Breast epithelium (tissue), 4 donors: ENCODE measurements around the gene SERINC2. TPM values are rescaled to one million over a fixed set of nuclear protein-coding genes. Genes with fewer than 3 reads are reported as not detected.
"Not testable (repeated sequence)": the region's sequence is repeated elsewhere in the genome, so short reads cannot be mapped to it uniquely, and the experiment has no call there.

Experiments
- DNase-seq, 2 donors: peaks; one replicate each; pipeline ENCODE4 v3.0.0-alpha.2; 2019; ENCODE audit warnings: low spot score in 2 of 2
- H3K27ac ChIP-seq, 2 donors: fragments of 200-600 bp; sonication (generic) in 1 of 2; one replicate each; pipeline ENCODE4 v1.5.1; 2016 to 2019; ENCODE audit warnings: mild to moderate bottlenecking in 1 of 2
- H3K27me3 ChIP-seq, 2 donors: fragments of 200-600 bp; sonication (generic) in 1 of 2; one replicate each; pipeline versions ENCODE4 v1.5.1 to v1.6.0; 2017 to 2019; ENCODE audit warnings: control low read depth in 1 of 2, mild to moderate bottlenecking in 1 of 2
- H3K36me3 ChIP-seq: fragments of 200-600 bp; one replicate; pipeline ENCODE4 v1.5.1; 2019
- H3K4me1 ChIP-seq, 2 donors: fragments of 200-600 bp; sonication (generic); one replicate each; pipeline ENCODE4 v1.5.1; 2016 to 2019; ENCODE audit warnings: control low read depth in 1 of 2
- H3K4me3 ChIP-seq, 3 donors: fragments of 200-600 bp; sonication (generic); 1 replicate in 2 of 3; 2 replicates in 1 of 3; pipeline ENCODE4 v1.5.1; 2016 to 2019; ENCODE audit warnings: mild to moderate bottlenecking in 3 of 3, moderate library complexity in 2 of 3
- H3K9me3 ChIP-seq, 2 donors: fragments of 200-600 bp; sonication (generic) in 1 of 2; one replicate each; pipeline ENCODE4 v1.5.1; 2016 to 2019; ENCODE audit warnings: control low read depth in 1 of 2
- POLR2A ChIP-seq: fragments of 450-650 bp; IDR thresholded peaks from one replicate; pipeline ENCODE4 v1.6.1; 2016; ENCODE audit warnings: antibody characterized with exemption, mild to moderate bottlenecking, moderate library complexity
- POLR2AphosphoS5 ChIP-seq, 3 donors: sonication (generic); formaldehyde crosslinking; IDR thresholded peaks; one replicate each; pipeline ENCODE4 v1.6.1; 2017; ENCODE audit warnings: antibody characterized with exemption in 3 of 3
- intact Hi-C: fragments of 100-400 bp; cut with DNase I; formaldehyde crosslinking; loops from one replicate; pipeline ENCODE4 v1.15.1; 2023; ENCODE audit warnings: low total_unique reads
- total RNA-seq, 3 donors: library from RNA; depleted of rRNA; stranded (reverse); fragments of >200 nt; gene quantifications; one replicate each; pipeline ENCODE4 v1.1.0, GENCODE V29; 2016
- TF ChIP-seq, protein P1 (sequence below), 3 donors: fragments of 450-650 bp; IDR thresholded peaks; one replicate each; pipeline ENCODE4 v1.5.1; 2016 to 2017; ENCODE audit warnings: antibody characterized with exemption in 3 of 3, mild to moderate bottlenecking in 3 of 3, moderate library complexity in 3 of 3

SERINC2 gene
- total RNA-seq, 3 donors from 2014 or later, result 10.4 to 50.6 (median 30.5) TPM

DNA sequence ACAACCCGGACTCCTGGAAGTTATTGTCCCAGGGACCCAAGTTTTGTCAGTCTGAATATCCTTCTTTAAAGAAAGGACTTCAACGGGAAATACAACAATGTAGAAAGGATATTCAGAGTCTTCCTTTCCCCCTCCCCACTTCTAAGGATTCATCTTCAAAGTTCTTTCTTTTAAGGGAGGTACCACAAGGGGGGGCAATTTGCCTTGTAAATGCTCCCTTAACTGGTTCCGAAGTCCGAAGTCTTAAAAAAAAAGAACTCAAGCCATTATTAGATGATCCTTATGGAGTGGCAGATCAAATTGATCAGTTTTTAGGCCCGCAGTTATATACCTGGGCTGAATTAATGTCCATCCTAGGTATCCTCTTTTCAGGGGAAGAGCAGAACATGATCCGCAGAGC is 47.0 kb downstream of the SERINC2 start:
- H3K9me3 ChIP-seq, result peaks cover 24 to 33% of the 10 kb centered on the region in 2 donors

DNA sequence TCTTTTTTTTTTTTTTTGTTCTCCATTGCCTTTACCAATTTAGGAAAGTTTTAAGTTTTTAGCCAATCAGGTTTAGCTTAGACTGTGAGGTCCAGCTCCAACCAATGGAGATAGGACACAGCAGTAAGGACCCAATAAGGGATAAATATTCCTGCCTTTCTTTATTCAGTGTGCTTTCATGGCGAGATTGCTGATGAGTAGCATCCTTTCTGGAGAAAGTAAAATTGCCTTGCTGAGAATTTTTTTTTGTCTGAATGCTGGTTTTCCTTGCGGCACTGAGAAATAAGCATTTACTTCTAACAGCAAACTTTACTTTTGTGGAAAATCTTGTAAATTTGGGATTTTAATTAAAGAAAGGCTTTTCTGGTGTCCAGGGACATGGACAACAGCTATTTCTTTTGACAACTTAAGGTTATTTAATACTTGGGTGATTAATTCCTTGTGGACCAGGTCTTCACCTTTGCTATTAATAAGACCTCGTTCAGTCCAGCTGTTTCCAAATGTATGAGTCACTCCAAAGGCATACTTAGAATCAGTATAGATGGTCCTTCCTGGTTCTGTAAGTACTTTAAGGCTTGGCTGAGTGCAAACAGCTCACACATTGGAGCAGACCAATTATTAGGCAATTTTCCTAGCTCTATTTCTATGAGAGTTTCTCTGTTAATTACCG is 54.1 kb downstream of the SERINC2 start:
- Histone ChIP-seq H3K9me3 (peaks cover 0 to 24% of the 10 kb centered on the region in 2 donors), H3K4me3 (no peak overlapping the region), H3K4me1 (no peaks in the 10 kb centered on the region), H3K27ac (no peak overlapping the region), H3K36me3 (no peaks in the 10 kb centered on the region), H3K27me3 (no peaks in the 10 kb centered on the region)
- intact Hi-C loops, result no loop called here
- TF ChIP-seq POLR2AphosphoS5 (IDR thresholded peaks at IDR 0.05) (no peak), POLR2A (no peak)
- TF ChIP-seq, protein P1, sequence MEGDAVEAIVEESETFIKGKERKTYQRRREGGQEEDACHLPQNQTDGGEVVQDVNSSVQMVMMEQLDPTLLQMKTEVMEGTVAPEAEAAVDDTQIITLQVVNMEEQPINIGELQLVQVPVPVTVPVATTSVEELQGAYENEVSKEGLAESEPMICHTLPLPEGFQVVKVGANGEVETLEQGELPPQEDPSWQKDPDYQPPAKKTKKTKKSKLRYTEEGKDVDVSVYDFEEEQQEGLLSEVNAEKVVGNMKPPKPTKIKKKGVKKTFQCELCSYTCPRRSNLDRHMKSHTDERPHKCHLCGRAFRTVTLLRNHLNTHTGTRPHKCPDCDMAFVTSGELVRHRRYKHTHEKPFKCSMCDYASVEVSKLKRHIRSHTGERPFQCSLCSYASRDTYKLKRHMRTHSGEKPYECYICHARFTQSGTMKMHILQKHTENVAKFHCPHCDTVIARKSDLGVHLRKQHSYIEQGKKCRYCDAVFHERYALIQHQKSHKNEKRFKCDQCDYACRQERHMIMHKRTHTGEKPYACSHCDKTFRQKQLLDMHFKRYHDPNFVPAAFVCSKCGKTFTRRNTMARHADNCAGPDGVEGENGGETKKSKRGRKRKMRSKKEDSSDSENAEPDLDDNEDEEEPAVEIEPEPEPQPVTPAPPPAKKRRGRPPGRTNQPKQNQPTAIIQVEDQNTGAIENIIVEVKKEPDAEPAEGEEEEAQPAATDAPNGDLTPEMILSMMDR (IDR thresholded peaks at IDR 0.05), result no peak
- no peak for DNase-seq

More for the DNA sequence above, 47.0 kb downstream of the SERINC2 start:
- Histone ChIP-seq H3K27me3 (no peaks in the 10 kb centered on the region), H3K36me3 (no peaks in the 10 kb centered on the region), H3K4me1 (no peaks in the 10 kb centered on the region), H3K4me3 (no peak overlapping the region), H3K27ac (no peak overlapping the region)
- DNase-seq, result no peak
- no peak for TF ChIP-seq POLR2A
- no peak for TF ChIP-seq POLR2AphosphoS5 (IDR thresholded peaks at IDR 0.05)
- TF ChIP-seq, protein P1 (IDR thresholded peaks at IDR 0.05), result peak in 2 of 3 donors; percentile 15 to 16
- intact Hi-C loops, result no loop called here

DNA sequence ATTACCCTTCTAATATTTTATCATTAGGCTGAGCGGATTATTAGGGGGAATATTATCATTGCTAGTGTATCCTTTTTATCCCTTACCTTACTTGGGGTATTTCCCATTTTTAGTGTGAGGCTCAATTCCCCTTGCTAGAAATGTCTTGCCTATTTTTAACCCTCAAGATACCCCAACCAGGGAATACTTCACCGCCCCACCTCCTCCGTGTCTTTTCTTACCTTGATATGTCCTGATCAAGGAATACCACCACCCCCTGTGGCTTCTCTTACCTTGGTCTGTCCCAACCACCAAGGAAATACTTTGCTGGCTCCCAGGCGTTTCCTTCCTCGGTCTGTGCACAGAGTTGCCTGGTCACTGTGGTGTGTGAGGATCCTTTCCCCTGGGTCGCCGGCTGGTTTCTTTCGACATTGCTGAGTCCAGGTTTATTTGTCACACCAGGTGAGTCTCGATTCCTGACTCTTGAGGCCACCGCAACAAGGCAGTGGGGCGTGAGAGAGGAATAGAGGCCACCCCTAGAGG is 57.8 kb downstream of the SERINC2 start:
- Histone ChIP-seq H3K4me3 (no peak overlapping the region), H3K27ac (peak overlapping the region; percentile 52 to 78), H3K9me3 (peaks cover 0 to 24% of the 10 kb centered on the region in 2 donors), H3K27me3 (no peaks in the 10 kb centered on the region), H3K36me3 (no peaks in the 10 kb centered on the region), H3K4me1 (no peaks in the 10 kb centered on the region)
- no peak for TF ChIP-seq POLR2A
- TF ChIP-seq, protein P1 (IDR thresholded peaks at IDR 0.05), result no peak
- intact Hi-C loops, result no loop called here
- DNase-seq, result no peak

DNA sequence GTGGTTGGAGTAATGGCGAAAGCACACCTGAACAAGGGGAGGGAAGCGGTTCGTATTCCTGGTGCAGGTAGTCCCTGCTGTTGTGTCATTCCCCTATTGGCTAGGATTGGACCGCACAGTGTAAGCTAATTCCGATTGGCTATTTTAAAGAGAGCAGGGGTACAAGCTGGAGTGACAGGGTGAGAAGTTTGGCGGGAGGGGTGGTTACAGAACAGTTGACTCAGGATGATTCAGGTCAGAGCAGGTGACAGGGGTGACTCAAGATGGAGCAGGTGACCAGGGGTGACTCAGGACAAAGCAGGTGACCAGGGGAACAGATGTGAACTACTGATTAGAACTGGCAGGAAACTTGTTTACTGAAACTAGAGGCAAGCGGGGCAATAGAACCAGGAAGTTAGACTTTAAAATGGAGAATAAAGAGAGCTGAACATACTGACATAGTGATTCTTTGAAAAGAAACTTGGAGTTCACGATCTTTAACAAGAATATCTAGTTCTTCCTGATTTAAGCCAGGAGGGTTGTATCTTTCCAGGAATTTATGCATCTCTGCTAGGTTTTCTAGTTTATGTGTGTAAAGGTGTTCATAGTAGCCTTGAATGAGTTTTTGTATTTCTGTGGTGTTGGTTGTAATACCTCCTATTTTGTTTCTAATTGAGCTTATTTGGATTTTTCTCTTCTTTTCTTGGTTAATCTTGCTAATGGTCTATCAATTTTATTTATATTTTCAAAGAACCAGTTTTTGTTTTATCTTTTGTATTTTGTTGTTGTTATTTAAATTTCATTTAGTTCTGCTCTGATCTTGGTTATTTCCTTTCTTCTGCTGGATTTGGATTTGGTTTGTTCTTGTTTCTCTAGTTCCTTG is 58.7 kb downstream of the SERINC2 start:
- H3K4me3 ChIP-seq, H3K4me1 ChIP-seq, H3K27me3 ChIP-seq, intact Hi-C loops, H3K36me3 ChIP-seq: not testable (repeated sequence)
- DNase-seq, result peak; percentile 69 to 87
- peaks cover 0 to 18% of the 10 kb centered on the region in 2 donors for H3K9me3 ChIP-seq
- peak overlapping the region; percentile 59 to 78 for H3K27ac ChIP-seq
- peak in 1 of 3 donors; percentile 62 for TF ChIP-seq POLR2AphosphoS5 (IDR thresholded peaks at IDR 0.05)

DNA sequence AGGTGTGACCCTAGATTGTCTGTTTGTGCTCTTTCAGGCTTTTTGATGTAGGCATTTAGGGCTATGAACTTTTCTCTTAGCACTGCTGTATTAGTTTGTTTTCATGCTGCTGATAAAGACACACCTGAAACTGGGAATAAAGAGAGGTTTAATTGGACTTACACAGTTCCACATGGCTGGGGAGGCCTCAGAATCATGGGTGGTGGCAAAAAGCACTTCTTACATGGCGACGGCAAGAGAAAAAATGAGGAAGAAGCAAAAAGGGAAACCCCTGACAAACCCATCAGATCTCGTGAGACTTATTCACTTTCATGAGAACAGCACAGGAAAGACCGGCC is 59.3 kb downstream of the SERINC2 start:
- Histone ChIP-seq H3K9me3 (peaks cover 0 to 12% of the 10 kb centered on the region in 2 donors), H3K27ac (peak overlapping the region; percentile 59 to 78)
- DNase-seq, H3K27me3 ChIP-seq, H3K4me3 ChIP-seq, H3K4me1 ChIP-seq, intact Hi-C loops, H3K36me3 ChIP-seq: not testable (repeated sequence)

DNA sequence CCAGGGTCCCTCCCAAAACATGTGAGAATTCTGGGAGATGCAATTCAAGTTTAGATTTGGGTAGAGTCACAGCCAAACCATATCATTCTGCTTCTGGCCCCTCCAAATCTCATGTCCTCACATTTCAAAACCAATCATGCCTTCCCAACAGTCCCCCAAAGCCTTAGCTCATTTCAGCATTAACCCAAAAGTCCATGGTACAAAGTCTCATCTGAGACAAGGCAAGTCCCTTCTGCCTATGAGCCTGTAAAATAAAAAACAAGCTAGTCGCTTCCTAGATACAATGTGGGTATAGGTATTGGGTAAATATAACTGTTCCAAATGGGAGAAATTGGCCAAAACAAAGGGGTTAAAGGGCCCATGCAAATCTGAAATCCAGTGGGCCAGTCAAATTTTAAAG is 59.7 kb downstream of the SERINC2 start:
- DNase-seq, H3K9me3 ChIP-seq, H3K27me3 ChIP-seq, intact Hi-C loops, H3K36me3 ChIP-seq, H3K4me3 ChIP-seq, H3K4me1 ChIP-seq: not testable (repeated sequence)
- peak overlapping the region; percentile 59 to 78 for H3K27ac ChIP-seq

DNA sequence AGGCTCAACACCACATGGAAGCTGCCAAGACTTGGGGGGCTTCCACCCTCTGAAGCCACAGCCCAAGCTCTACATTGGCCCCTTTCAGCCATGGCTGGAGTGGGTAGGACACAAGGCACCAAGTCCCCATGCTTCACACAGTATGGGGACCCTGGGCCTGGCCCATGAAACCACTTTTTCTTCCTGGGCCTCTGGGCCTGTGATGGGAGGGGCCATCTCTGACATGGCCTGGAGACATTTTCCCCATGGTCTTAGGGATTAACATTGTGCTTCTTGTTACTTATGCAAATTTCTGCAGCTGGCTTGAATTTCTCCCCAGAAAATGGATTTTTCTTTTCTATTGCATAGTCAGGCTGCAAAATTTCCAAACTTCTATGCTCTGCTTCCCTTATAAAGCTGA is 60.5 kb downstream of the SERINC2 start:
- not testable (repeated sequence) for DNase-seq, H3K36me3 ChIP-seq, H3K4me1 ChIP-seq

DNA sequence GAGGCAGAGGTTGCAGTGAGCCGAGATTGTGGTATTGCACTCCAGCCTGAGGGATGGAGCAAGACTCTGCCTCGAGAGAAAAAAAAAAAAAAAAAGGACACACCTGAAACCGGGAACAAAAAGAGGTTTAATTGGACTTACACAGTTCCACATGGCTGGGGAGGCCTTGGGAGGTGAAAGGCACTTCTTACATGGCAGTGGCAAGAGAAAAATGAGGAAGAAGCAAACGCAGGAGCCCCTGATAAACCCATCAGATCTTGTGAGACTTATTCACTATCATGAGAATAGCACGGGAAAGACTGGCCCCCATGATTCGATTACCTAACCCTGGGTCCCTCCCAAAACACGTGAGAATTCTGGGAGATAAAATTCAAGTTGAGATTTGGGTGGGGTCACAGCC is 61.6 kb downstream of the SERINC2 start:
- H3K4me1 ChIP-seq, H3K4me3 ChIP-seq, H3K36me3 ChIP-seq, DNase-seq, intact Hi-C loops, H3K9me3 ChIP-seq, H3K27ac ChIP-seq, H3K27me3 ChIP-seq: not testable (repeated sequence)

More for the DNA sequence above, 60.5 kb downstream of the SERINC2 start:
- intact Hi-C loops, H3K4me3 ChIP-seq, H3K27ac ChIP-seq, H3K9me3 ChIP-seq, H3K27me3 ChIP-seq: not testable (repeated sequence)
